HCT116 (cell line): ENCODE results near the gene REEP5.

Source experiments
- EZH2 ChIP-seq: fragments of 200-600 bp; sonication (generic); IDR thresholded peaks from 2 replicates; pipeline ENCODE4 v1.6.1; 2017; ENCODE audit warnings: antibody characterized with exemption, mixed run types
- EZH2phosphoT487 ChIP-seq: fragments of 200-600 bp; IDR thresholded peaks from 2 replicates; pipeline ENCODE4 v1.6.1; 2018; ENCODE audit warnings: antibody characterized with exemption, borderline replicate concordance
- FOSL1 ChIP-seq: IDR thresholded peaks from 2 replicates; pipeline ENCODE4 v1.6.1; 2012; ENCODE audit warnings: low read depth
- JUND ChIP-seq: IDR thresholded peaks from 2 replicates; pipeline ENCODE4 v1.6.1; 2012
- MAX ChIP-seq: IDR thresholded peaks from 2 replicates; pipeline ENCODE4 v1.6.1; 2012
- POLR2A ChIP-seq: IDR thresholded peaks from 2 replicates; pipeline ENCODE4 v1.7.0; 2011; ENCODE audit warnings: borderline replicate concordance; ENCODE audit not compliant: insufficient read depth, insufficient read length; ENCODE audit errors: extremely low read depth
- POLR2AphosphoS5 ChIP-seq: IDR thresholded peaks from 2 replicates; pipeline ENCODE4 v1.6.1; 2011; ENCODE audit warnings: mild to moderate bottlenecking, low read depth, low read length, moderate library complexity
- YY1 ChIP-seq: IDR thresholded peaks from 2 replicates; pipeline ENCODE4 v1.6.1; 2011; ENCODE audit warnings: low read length, low read depth, moderate library complexity, mild to moderate bottlenecking; ENCODE audit not compliant: insufficient replicate concordance; ENCODE audit errors: extremely low read depth
- TF ChIP-seq, protein P1 (sequence below), 3 experiments: fragments of 200-600 bp in 1 of 3; sonication (generic) in 1 of 3; IDR thresholded peaks in 2 of 3; conservative IDR thresholded peaks in 1 of 3; 2 replicates each; pipeline ENCODE4 v1.5.1; 2012 to 2017; ENCODE audit warnings: low read depth in 2 of 3, low read length in 2 of 3, antibody characterized with exemption in 1 of 3, borderline replicate concordance in 1 of 3, control low read depth in 1 of 3, mild to moderate bottlenecking in 1 of 3, mixed read lengths in 1 of 3, mixed run types in 1 of 3, moderate library complexity in 1 of 3; ENCODE audit not compliant: insufficient read depth in 1 of 3
- TF ChIP-seq, protein P2 (sequence below): IDR thresholded peaks from 2 replicates; pipeline ENCODE4 v1.6.1; 2012; ENCODE audit warnings: low read depth

DNA sequence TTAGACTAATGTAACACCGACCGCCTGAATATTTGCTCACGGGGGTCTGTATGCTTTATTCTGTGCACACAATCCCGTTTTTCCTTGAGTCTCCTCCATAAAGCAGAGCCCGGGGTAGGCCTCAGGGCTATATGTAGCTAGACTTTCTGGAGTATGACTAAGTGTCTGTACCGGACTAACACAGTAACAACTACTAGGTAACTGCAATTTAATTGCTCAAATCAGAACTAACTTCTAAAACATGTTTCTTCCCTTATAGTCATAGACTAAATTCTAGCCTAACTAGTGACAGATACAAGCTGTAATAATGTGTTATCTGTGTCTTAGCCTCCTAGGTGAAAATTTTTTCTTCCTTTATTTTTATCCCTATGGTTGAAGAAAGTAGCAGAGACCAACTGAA is 2.1 kb downstream of the REEP5 start:
- TF ChIP-seq, protein P1, sequence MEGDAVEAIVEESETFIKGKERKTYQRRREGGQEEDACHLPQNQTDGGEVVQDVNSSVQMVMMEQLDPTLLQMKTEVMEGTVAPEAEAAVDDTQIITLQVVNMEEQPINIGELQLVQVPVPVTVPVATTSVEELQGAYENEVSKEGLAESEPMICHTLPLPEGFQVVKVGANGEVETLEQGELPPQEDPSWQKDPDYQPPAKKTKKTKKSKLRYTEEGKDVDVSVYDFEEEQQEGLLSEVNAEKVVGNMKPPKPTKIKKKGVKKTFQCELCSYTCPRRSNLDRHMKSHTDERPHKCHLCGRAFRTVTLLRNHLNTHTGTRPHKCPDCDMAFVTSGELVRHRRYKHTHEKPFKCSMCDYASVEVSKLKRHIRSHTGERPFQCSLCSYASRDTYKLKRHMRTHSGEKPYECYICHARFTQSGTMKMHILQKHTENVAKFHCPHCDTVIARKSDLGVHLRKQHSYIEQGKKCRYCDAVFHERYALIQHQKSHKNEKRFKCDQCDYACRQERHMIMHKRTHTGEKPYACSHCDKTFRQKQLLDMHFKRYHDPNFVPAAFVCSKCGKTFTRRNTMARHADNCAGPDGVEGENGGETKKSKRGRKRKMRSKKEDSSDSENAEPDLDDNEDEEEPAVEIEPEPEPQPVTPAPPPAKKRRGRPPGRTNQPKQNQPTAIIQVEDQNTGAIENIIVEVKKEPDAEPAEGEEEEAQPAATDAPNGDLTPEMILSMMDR (IDR thresholded peaks at IDR 0.05 in 2 of 3, conservative IDR thresholded peaks at IDR 0.05 in 1 of 3; ENCODE audit: borderline replicate concordance in 1 of 3, insufficient read depth in 1 of 3, low read depth in 2 of 3, low read length in 2 of 3), result no peak
- TF ChIP-seq YY1, result no peak
- no peak for TF ChIP-seq POLR2A
- TF ChIP-seq EZH2phosphoT487, result no peak
- no peak for TF ChIP-seq FOSL1
- TF ChIP-seq MAX, result no peak
- TF ChIP-seq POLR2AphosphoS5, result no peak
- no peak for TF ChIP-seq EZH2
- TF ChIP-seq JUND, result no peak
- TF ChIP-seq, protein P2, sequence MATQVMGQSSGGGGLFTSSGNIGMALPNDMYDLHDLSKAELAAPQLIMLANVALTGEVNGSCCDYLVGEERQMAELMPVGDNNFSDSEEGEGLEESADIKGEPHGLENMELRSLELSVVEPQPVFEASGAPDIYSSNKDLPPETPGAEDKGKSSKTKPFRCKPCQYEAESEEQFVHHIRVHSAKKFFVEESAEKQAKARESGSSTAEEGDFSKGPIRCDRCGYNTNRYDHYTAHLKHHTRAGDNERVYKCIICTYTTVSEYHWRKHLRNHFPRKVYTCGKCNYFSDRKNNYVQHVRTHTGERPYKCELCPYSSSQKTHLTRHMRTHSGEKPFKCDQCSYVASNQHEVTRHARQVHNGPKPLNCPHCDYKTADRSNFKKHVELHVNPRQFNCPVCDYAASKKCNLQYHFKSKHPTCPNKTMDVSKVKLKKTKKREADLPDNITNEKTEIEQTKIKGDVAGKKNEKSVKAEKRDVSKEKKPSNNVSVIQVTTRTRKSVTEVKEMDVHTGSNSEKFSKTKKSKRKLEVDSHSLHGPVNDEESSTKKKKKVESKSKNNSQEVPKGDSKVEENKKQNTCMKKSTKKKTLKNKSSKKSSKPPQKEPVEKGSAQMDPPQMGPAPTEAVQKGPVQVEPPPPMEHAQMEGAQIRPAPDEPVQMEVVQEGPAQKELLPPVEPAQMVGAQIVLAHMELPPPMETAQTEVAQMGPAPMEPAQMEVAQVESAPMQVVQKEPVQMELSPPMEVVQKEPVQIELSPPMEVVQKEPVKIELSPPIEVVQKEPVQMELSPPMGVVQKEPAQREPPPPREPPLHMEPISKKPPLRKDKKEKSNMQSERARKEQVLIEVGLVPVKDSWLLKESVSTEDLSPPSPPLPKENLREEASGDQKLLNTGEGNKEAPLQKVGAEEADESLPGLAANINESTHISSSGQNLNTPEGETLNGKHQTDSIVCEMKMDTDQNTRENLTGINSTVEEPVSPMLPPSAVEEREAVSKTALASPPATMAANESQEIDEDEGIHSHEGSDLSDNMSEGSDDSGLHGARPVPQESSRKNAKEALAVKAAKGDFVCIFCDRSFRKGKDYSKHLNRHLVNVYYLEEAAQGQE, result no peak
